Natural killer cell (primary cell): ENCODE data around the gene KRTAP4-6. TPM values are rescaled to one million over a fixed set of nuclear protein-coding genes. Genes with fewer than 3 reads are reported as not detected.
"Not testable (repeated sequence)": the region's sequence is repeated elsewhere in the genome, so short reads cannot be mapped to it uniquely, and the experiment has no call there.

Experiments used
- ATAC-seq, 3 donors: fragments of 150-1000 bp in 2 of 3; fragments of 200-7000 bp in 1 of 3; cut with Tn5 transposase; 1 replicate in 1 of 3; 2 replicates in 2 of 3; pipeline ENCODE4 v1.10.0; 2021; ENCODE audit warnings: mild to moderate bottlenecking in 2 of 3, moderate library complexity in 2 of 3
- DNase-seq, 2 donors: peaks; one replicate each; pipeline versions ENCODE4 v3.0.0 to v3.0.0-alpha.2; 2013 to 2021; ENCODE audit warnings: mixed read lengths in 1 of 2
- H3K27ac ChIP-seq: one replicate; pipeline ENCODE4 v1.5.1; 2013; ENCODE audit warnings: mild to moderate bottlenecking, low read length
- H3K27me3 ChIP-seq: one replicate; pipeline ENCODE4 v1.6.1; 2013; ENCODE audit warnings: low read length; ENCODE audit not compliant: control insufficient read depth, insufficient read depth
- H3K36me3 ChIP-seq: one replicate; pipeline ENCODE4 v1.6.1; 2013; ENCODE audit warnings: low read length; ENCODE audit not compliant: control insufficient read depth, insufficient read depth
- H3K4me1 ChIP-seq: one replicate; pipeline ENCODE4 v1.6.1; 2013; ENCODE audit warnings: low read length; ENCODE audit not compliant: control insufficient read depth, insufficient read depth
- H3K4me3 ChIP-seq: one replicate; pipeline ENCODE4 v1.5.1; 2013; ENCODE audit warnings: low read length
- H3K9me3 ChIP-seq: one replicate; pipeline ENCODE4 v1.6.1; 2013; ENCODE audit warnings: low read length; ENCODE audit not compliant: control insufficient read depth, insufficient read depth
- H3K27ac Mint-ChIP-seq, 2 donors: one replicate each; pipeline ENCODE4 v1.8.0; 2022; ENCODE audit warnings: mild to moderate bottlenecking in 2 of 2, mixed read lengths in 2 of 2, moderate library complexity in 1 of 2
- H3K27me3 Mint-ChIP-seq, 2 donors: one replicate each; pipeline ENCODE4 v1.8.0; 2022; ENCODE audit warnings: low read depth in 2 of 2, mixed read lengths in 2 of 2
- H3K36me3 Mint-ChIP-seq: one replicate; pipeline ENCODE4 v1.8.0; 2022; ENCODE audit warnings: mixed read lengths
- H3K4me1 Mint-ChIP-seq, 2 donors: one replicate each; pipeline ENCODE4 v1.8.0; 2022; ENCODE audit warnings: mixed read lengths in 2 of 2
- H3K4me3 Mint-ChIP-seq: one replicate; pipeline ENCODE4 v1.8.0; 2022; ENCODE audit warnings: mild to moderate bottlenecking, moderate library complexity, mixed read lengths
- H3K9me3 Mint-ChIP-seq, 2 donors: one replicate each; pipeline ENCODE4 v1.8.0; 2022; ENCODE audit warnings: mixed read lengths in 2 of 2
- CTCF ChIP-seq: fragments of 200-600 bp; IDR thresholded peaks from one replicate; pipeline ENCODE4 v1.8.0; 2022; ENCODE audit warnings: antibody characterized with exemption
- WGBS: methylation state at CpG from one replicate; pipeline ENCODE4 v1.1.7; 2013; ENCODE audit warnings: missing lambda C conversion rate; ENCODE audit not compliant: insufficient coverage; 5-methylcytosine and 5-hydroxymethylcytosine counted together
- intact Hi-C: fragments of 100-400 bp; cut with micrococcal nuclease; formaldehyde crosslinking; loops from one replicate; pipeline ENCODE4 v1.14.2; 2022
- total RNA-seq, 4 donors: library from RNA; stranded (reverse); fragments of 120-200 nt in 1 of 4; gene quantifications; one replicate each; pipeline versions ENCODE4 v1.2.3 to v1.2.4, GENCODE V29; 2013 to 2022

The KRTAP4-6 gene
- not detected for total RNA-seq
- not detected for total RNA-seq (2013)

GRCh38 chr17:41140360-41141131 is at the start of gene KRTAP4-6:
Gene KRTAP4-6 (minus strand): TSS chr17:41140544. CDS start chr17:41140487, 57 bp downstream.
- H3K9me3 ChIP-seq: no peaks in the 10 kb centered on the region
- H3K4me1 ChIP-seq: no peaks in the 10 kb centered on the region
- WGBS: 92% methylated on average over 6 of the region's 6 CpGs
- no peaks in the 10 kb centered on the region for H3K36me3 ChIP-seq
- no peak for TF ChIP-seq CTCF
- Mint-ChIP-seq H3K4me3 (no peak within 1 kb of the TSS), H3K27ac (no peak within 1 kb of the TSS), H3K9me3 (peaks cover 4 to 5% of the 10 kb centered on the region in 2 donors), H3K27me3 (peaks cover 18 to 22% of the 10 kb centered on the region in 2 donors), H3K36me3 (no peaks in the 10 kb centered on the region), H3K4me1 (no peaks in the 10 kb centered on the region)
- intact Hi-C loops: no loop called here
- ATAC-seq (no peak), DNase-seq (no peak)
- H3K27me3 ChIP-seq: no peaks in the 10 kb centered on the region
- no peak within 1 kb of the TSS for H3K27ac ChIP-seq
- H3K4me3 ChIP-seq: no peak within 1 kb of the TSS

- H3K9me3 ChIP-seq, H3K36me3 Mint-ChIP-seq, H3K4me1 Mint-ChIP-seq, DNase-seq, H3K27ac ChIP-seq, H3K4me3 ChIP-seq, H3K4me3 Mint-ChIP-seq, ATAC-seq, H3K27ac Mint-ChIP-seq, intact Hi-C loops, H3K36me3 ChIP-seq, H3K27me3 ChIP-seq, H3K4me1 ChIP-seq, H3K9me3 Mint-ChIP-seq: not testable (repeated sequence)
- peaks cover 24 to 56% of the 10 kb centered on the region in 2 donors for H3K27me3 Mint-ChIP-seq
- WGBS: 70% methylated on average over 1 of the region's 1 CpG
Measured at GRCh38 chr17:41189837-41190318, 49.5 kb upstream of the KRTAP4-6 start, which contains the start of gene KRTAP9-1. Gene KRTAP9-1 (plus strand): TSS chr17:41189887. CDS start chr17:41189887, 0 bp downstream.

GRCh38 chr17:41186872-41187271 is 46.5 kb upstream of the KRTAP4-6 start:
- intact Hi-C loops: no loop called here
- no peaks in the 10 kb centered on the region for H3K36me3 ChIP-seq
- Mint-ChIP-seq H3K9me3 (no peaks in the 10 kb centered on the region), H3K27me3 (peaks cover 26 to 53% of the 10 kb centered on the region in 2 donors), H3K27ac (no peak overlapping the region), H3K36me3 (no peaks in the 10 kb centered on the region), H3K4me1 (no peaks in the 10 kb centered on the region), H3K4me3 (no peak overlapping the region)
- DNase-seq: no peak
- no peaks in the 10 kb centered on the region for H3K9me3 ChIP-seq
- no peak for TF ChIP-seq CTCF
- WGBS: 87% methylated on average over 2 of the region's 2 CpGs
- no peak overlapping the region for H3K4me3 ChIP-seq
- H3K27ac ChIP-seq: no peak overlapping the region
- H3K4me1 ChIP-seq: no peaks in the 10 kb centered on the region
- ATAC-seq: no peak
- H3K27me3 ChIP-seq: no peaks in the 10 kb centered on the region

GRCh38 chr17:41185001-41185400 is 44.7 kb upstream of the KRTAP4-6 start:
- intact Hi-C loops: no loop called here
- Histone ChIP-seq H3K27ac (no peak overlapping the region), H3K4me1 (no peaks in the 10 kb centered on the region), H3K9me3 (no peaks in the 10 kb centered on the region), H3K4me3 (no peak overlapping the region), H3K36me3 (no peaks in the 10 kb centered on the region), H3K27me3 (no peaks in the 10 kb centered on the region)
- DNase-seq (no peak), ATAC-seq (no peak)
- 56% methylated on average over 1 of the region's 1 CpG for WGBS
- TF ChIP-seq CTCF: no peak
- no peaks in the 10 kb centered on the region for H3K9me3 Mint-ChIP-seq
- H3K27ac Mint-ChIP-seq: no peak overlapping the region
- H3K4me3 Mint-ChIP-seq: no peak overlapping the region
- H3K36me3 Mint-ChIP-seq: no peaks in the 10 kb centered on the region
- H3K27me3 Mint-ChIP-seq: peaks cover 18 to 42% of the 10 kb centered on the region in 2 donors
- no peaks in the 10 kb centered on the region for H3K4me1 Mint-ChIP-seq
